Measurements from ENCODE around the gene ASTN2. TPM values are rescaled to one million over a fixed set of nuclear protein-coding genes. Genes with fewer than 3 reads are reported as not detected.

ASTN2 gene
- total and polyA plus RNA-seq, 3 donors from 2014 or later, result 55.7 to 157 (median 117) TPM

GRCh38 chr9:117387422-117387821 lies 27.4 kb downstream of the ASTN2 start:
- Histone ChIP-seq H3K27ac (no peak overlapping the region), H3K4me3 (no peak overlapping the region), H3K27me3 (no peaks in the 10 kb centered on the region), H3K9me3 (no peaks in the 10 kb centered on the region), H3K36me3 (ENCODE audit: low read depth, missing control alignments) (no peaks in the 10 kb centered on the region), H3K4me1 (no peaks in the 10 kb centered on the region)
- no peak for DNase-seq
- 53 to 58% methylated on average over 3 of the region's 3 CpGs for WGBS, 2 donors
- intact Hi-C loops (cut with DNase I; ENCODE audit: low total_unique reads), result no loop called here
- TF ChIP-seq, protein P1, sequence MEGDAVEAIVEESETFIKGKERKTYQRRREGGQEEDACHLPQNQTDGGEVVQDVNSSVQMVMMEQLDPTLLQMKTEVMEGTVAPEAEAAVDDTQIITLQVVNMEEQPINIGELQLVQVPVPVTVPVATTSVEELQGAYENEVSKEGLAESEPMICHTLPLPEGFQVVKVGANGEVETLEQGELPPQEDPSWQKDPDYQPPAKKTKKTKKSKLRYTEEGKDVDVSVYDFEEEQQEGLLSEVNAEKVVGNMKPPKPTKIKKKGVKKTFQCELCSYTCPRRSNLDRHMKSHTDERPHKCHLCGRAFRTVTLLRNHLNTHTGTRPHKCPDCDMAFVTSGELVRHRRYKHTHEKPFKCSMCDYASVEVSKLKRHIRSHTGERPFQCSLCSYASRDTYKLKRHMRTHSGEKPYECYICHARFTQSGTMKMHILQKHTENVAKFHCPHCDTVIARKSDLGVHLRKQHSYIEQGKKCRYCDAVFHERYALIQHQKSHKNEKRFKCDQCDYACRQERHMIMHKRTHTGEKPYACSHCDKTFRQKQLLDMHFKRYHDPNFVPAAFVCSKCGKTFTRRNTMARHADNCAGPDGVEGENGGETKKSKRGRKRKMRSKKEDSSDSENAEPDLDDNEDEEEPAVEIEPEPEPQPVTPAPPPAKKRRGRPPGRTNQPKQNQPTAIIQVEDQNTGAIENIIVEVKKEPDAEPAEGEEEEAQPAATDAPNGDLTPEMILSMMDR (IDR thresholded peaks at IDR 0.05), result no peak
- TF ChIP-seq POLR2A (IDR thresholded peaks at IDR 0.05), result no peak

DNA sequence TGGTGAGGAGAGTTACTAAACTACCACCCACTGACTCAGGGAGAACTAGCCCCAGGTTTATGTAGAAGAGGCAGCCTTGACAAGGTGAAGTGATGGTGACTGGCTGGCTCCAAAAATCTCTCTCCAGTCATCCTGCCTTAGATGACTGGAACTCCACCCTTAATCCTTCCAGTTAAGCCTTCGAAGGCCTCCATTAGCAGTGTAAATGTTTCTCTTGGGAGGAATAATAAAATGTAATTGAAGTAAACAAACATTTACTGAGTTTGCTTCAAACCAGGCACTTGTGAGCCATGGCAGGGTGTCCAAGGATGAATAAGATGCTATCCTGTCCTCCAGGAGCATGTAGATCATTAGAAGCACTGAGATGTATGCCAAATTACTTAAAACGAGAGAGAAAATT lies 35.5 kb downstream of the ASTN2 start:
- no peak for DNase-seq
- 54 to 63% methylated on average over 2 of the region's 2 CpGs for WGBS, 2 donors
- no peak for TF ChIP-seq POLR2A (IDR thresholded peaks at IDR 0.05)
- TF ChIP-seq, protein P1 (IDR thresholded peaks at IDR 0.05), result no peak
- no peak overlapping the region for H3K27ac ChIP-seq
- intact Hi-C loops (cut with DNase I; ENCODE audit: low total_unique reads), result loop anchor here (10.0 kb wide), 1 partner anchor 55 kb away; no protein-coding TSS in a partner anchor
- no peaks in the 10 kb centered on the region for H3K27me3 ChIP-seq
- H3K4me3 ChIP-seq, result no peak overlapping the region
- H3K9me3 ChIP-seq, result no peaks in the 10 kb centered on the region
- H3K4me1 ChIP-seq, result no peaks in the 10 kb centered on the region
- H3K36me3 ChIP-seq (ENCODE audit: low read depth, missing control alignments), result no peaks in the 10 kb centered on the region

- no peak overlapping the region for H3K4me3 ChIP-seq
These were observed 37.8 kb downstream of the ASTN2 start for GRCh38 chr9:117377046-117377445.

DNA sequence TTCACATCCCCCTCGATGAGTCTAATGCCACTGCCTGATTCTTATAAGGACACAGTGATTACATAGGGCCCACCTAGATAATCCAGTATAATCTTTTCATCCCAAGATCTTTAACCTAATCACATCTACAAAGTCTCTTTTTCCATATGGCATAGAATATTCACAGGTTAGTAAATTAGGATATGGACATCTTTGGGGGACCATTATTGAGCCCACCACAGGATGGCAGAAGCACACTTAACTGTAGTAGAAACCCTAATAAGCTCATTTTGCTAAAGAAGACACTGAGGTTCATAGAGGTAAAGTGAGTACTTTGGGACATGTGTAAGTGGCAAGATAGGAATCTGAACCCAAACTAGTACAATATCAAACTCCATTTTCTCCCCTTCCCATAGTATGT lies 38.9 kb downstream of the ASTN2 start:
- WGBS, 2 donors, result 78 to 89% methylated on average over 1 of the region's 1 CpG
- Histone ChIP-seq H3K4me1 (no peaks in the 10 kb centered on the region), H3K9me3 (no peaks in the 10 kb centered on the region), H3K27ac (no peak overlapping the region), H3K4me3 (no peak overlapping the region), H3K36me3 (ENCODE audit: low read depth, missing control alignments) (no peaks in the 10 kb centered on the region), H3K27me3 (no peaks in the 10 kb centered on the region)
- intact Hi-C loops (cut with DNase I; ENCODE audit: low total_unique reads), result loop anchor here (10.0 kb wide), 1 partner anchor 59 kb away; no protein-coding TSS in a partner anchor
- no peak for DNase-seq
- TF ChIP-seq, protein P1 (IDR thresholded peaks at IDR 0.05), result no peak
- no peak for TF ChIP-seq POLR2A (IDR thresholded peaks at IDR 0.05)

More at GRCh38 chr9:117377046-117377445, 37.8 kb downstream of the ASTN2 start:
- Histone ChIP-seq H3K27me3 (no peaks in the 10 kb centered on the region), H3K4me1 (no peaks in the 10 kb centered on the region), H3K36me3 (ENCODE audit: low read depth, missing control alignments) (no peaks in the 10 kb centered on the region), H3K9me3 (no peaks in the 10 kb centered on the region), H3K27ac (no peak overlapping the region)
- no peak for DNase-seq
- TF ChIP-seq POLR2A (IDR thresholded peaks at IDR 0.05), result no peak
- TF ChIP-seq, protein P1 (IDR thresholded peaks at IDR 0.05), result no peak
- intact Hi-C loops (cut with DNase I; ENCODE audit: low total_unique reads), result loop anchor here (10.0 kb wide), 1 partner anchor 58 kb away; no protein-coding TSS in a partner anchor
- 65 to 79% methylated on average over 3 to 5 of the region's 5 CpGs for WGBS, 2 donors

DNA sequence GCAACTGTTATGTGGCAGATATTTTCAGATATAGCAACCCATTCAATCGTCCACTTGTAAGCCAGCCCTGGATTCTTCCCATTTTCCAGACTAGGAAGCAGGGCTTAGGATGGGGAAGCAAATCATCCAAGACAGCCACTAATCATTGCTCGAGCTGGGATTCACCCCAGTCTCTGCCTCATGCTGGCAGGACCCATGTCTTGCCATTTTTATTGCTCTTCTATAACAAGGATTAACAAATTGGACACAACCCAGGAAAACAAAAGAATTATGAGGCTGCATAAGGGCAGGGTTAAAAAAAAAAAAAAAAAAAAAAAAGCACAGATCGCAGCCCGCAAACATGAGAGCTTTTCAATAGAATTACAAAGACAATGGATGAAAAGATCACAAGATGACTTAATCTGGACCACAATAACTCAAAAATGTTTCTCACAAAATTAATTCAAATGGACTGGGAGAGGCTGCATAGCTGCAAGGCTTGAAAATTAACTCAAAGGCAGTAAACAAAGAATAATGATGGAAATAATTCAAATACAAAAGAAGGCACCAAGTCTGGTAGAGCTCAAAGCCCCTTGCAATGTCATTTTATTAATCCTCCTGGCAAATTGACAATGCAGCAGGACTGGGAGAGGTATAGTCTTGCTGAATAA lies 40.7 kb downstream of the ASTN2 start:
- Histone ChIP-seq H3K4me1 (no peaks in the 10 kb centered on the region), H3K36me3 (ENCODE audit: low read depth, missing control alignments) (no peaks in the 10 kb centered on the region), H3K27ac (no peak overlapping the region), H3K9me3 (no peaks in the 10 kb centered on the region), H3K27me3 (no peaks in the 10 kb centered on the region), H3K4me3 (no peak overlapping the region)
- TF ChIP-seq, protein P1 (IDR thresholded peaks at IDR 0.05), result no peak
- no peak for TF ChIP-seq POLR2A (IDR thresholded peaks at IDR 0.05)
- 60 to 76% methylated on average over 4 of the region's 4 CpGs for WGBS, 2 donors
- DNase-seq, result no peak
- intact Hi-C loops (cut with DNase I; ENCODE audit: low total_unique reads), result loop anchor here (10.0 kb wide), 1 partner anchor 61 kb away; no protein-coding TSS in a partner anchor

All from testis (tissue), 3 donors.